Upper lobe of left lung (tissue), 6 donors: ENCODE results near the gene SLC28A1. TPM values are rescaled to one million over a fixed set of nuclear protein-coding genes. Genes with fewer than 3 reads are reported as not detected.
A peak's percentile ranks its signal among the peaks of the same experiment; 100 is the strongest.

ENCODE experiments used
- ATAC-seq, 2 donors: fragments of 200-7000 bp; cut with Tn5 transposase; one replicate each; pipeline ENCODE4 v1.9.1; 2022; ENCODE audit warnings: mild to moderate bottlenecking in 2 of 2, moderate library complexity in 2 of 2; ENCODE audit not compliant: low FRiP score in 2 of 2
- DNase-seq, 2 donors: peaks; one replicate each; pipeline ENCODE4 v3.0.0-alpha.2; 2019 to 2020
- H3K27ac ChIP-seq, 4 donors: fragments of 200-600 bp; sonication (generic); one replicate each; pipeline ENCODE4 v1.5.1; 2016 to 2019
- H3K27me3 ChIP-seq, 4 donors: fragments of 200-600 bp; sonication (generic); one replicate each; pipeline ENCODE4 v1.5.1; 2017 to 2019
- H3K36me3 ChIP-seq, 4 donors: fragments of 200-600 bp; sonication (generic); one replicate each; pipeline ENCODE4 v1.5.1; 2016 to 2019
- H3K4me1 ChIP-seq, 4 donors: fragments of 200-600 bp; sonication (generic); one replicate each; pipeline ENCODE4 v1.5.1; 2018 to 2019
- H3K4me3 ChIP-seq, 4 donors: fragments of 200-600 bp; sonication (generic); one replicate each; pipeline ENCODE4 v1.5.1; 2017 to 2019; ENCODE audit warnings: mild to moderate bottlenecking in 2 of 4, moderate library complexity in 1 of 4
- H3K9me3 ChIP-seq, 4 donors: fragments of 200-600 bp; sonication (generic); one replicate each; pipeline ENCODE4 v1.5.1; 2018 to 2019
- CTCF ChIP-seq, 6 experiments: fragments of 450-650 bp in 4 of 6; fragments of 200-600 bp in 2 of 6; sonication (generic) in 2 of 6; IDR thresholded peaks; one replicate each; pipeline ENCODE4 v1.5.1; 2016 to 2019; ENCODE audit warnings: antibody characterized with exemption in 6 of 6
- EP300 ChIP-seq, 4 donors: sonication (generic); formaldehyde crosslinking; IDR thresholded peaks; one replicate each; pipeline ENCODE4 v1.5.1; 2017; ENCODE audit warnings: antibody characterized with exemption in 4 of 4, control low read depth in 2 of 4
- POLR2A ChIP-seq, 4 donors: fragments of 450-650 bp; IDR thresholded peaks; one replicate each; pipeline ENCODE4 v1.5.1; 2016 to 2017; ENCODE audit warnings: antibody characterized with exemption in 4 of 4, mild to moderate bottlenecking in 2 of 4
- POLR2AphosphoS5 ChIP-seq, 2 donors: sonication (generic); formaldehyde crosslinking; IDR thresholded peaks; one replicate each; pipeline ENCODE4 v1.5.1; 2017; ENCODE audit warnings: antibody characterized with exemption in 2 of 2
- WGBS, 2 donors: methylation state at CpG; one replicate each; pipeline ENCODE4 v1.1.5; 2017 to 2018; 5-methylcytosine and 5-hydroxymethylcytosine counted together
- total RNA-seq, 6 donors: library from RNA; depleted of rRNA in 4 of 6; stranded (reverse); fragments of >200 nt in 4 of 6; gene quantifications; one replicate each; pipeline versions ENCODE4 v1.1.0 to v1.2.1, GENCODE V29; 2016 to 2021
- donor health status: DM: no; HTN: no; CAD: no; lungs with moderate emphysema.
- donor health status: DM: no; HTN: yes; CAD: no; lungs with severe emphysema.

The SLC28A1 gene
- total RNA-seq, 6 donors from 2014 or later = not detected

GRCh38 chr15:84979651-84980050 lies 95.2 kb downstream of the SLC28A1 start:
- no peaks in the 10 kb centered on the region for H3K36me3 ChIP-seq
- H3K27me3 ChIP-seq = no peaks in the 10 kb centered on the region
- peaks cover 12 to 34% (median 25%) of the 10 kb centered on the region in 4 donors for H3K4me1 ChIP-seq
- no peak for ATAC-seq
- peak in 1 of 2 donors; percentile 55 for DNase-seq
- WGBS, 2 donors = 44 to 49% methylated on average over 16 of the region's 16 CpGs
- peak overlapping the region in 3 of 4 donors; percentile 70 to 96 (median 82) for H3K4me3 ChIP-seq
- no peak overlapping the region for H3K27ac ChIP-seq
- TF ChIP-seq POLR2A (IDR thresholded peaks at IDR 0.05) (no peak), EP300 (IDR thresholded peaks at IDR 0.05) (no peak), CTCF (IDR thresholded peaks at IDR 0.05) (no peak), POLR2AphosphoS5 (IDR thresholded peaks at IDR 0.05) (no peak)
- no peaks in the 10 kb centered on the region for H3K9me3 ChIP-seq

GRCh38 chr15:84980196-84981053 lies 96.0 kb downstream of the SLC28A1 start:
- H3K36me3 ChIP-seq = no peaks in the 10 kb centered on the region

GRCh38 chr15:84981054-84981710 lies 96.7 kb downstream of the SLC28A1 start:
- TF ChIP-seq CTCF (IDR thresholded peaks at IDR 0.05) (peak in 5 of 6 experiments; percentile 32 to 93 (median 76)), POLR2AphosphoS5 (IDR thresholded peaks at IDR 0.05) (peak; percentile 84 to 85), EP300 (IDR thresholded peaks at IDR 0.05) (peak in 1 of 4 donors; percentile 75), POLR2A (IDR thresholded peaks at IDR 0.05) (peak; percentile 2 to 87 (median 58))
- H3K27me3 ChIP-seq = no peaks in the 10 kb centered on the region
- WGBS, 2 donors = 0 to 1% methylated on average over 15 to 16 of the region's 75 CpGs
- DNase-seq = peak; percentile 95 to 99
- peaks cover 22 to 39% (median 25%) of the 10 kb centered on the region in 4 donors for H3K4me1 ChIP-seq
- H3K9me3 ChIP-seq = no peaks in the 10 kb centered on the region
- H3K4me3 ChIP-seq = peak overlapping the region; percentile 70 to 96 (median 86)
- peak overlapping the region; percentile 87 to 94 (median 93) for H3K27ac ChIP-seq
- peak; percentile 93 to 95 for ATAC-seq
- no peaks in the 10 kb centered on the region for H3K36me3 ChIP-seq

More at GRCh38 chr15:84980196-84981053, 96.0 kb downstream of the SLC28A1 start:
- Histone ChIP-seq H3K27ac (peak overlapping the region; percentile 87 to 94 (median 93)), H3K27me3 (no peaks in the 10 kb centered on the region), H3K4me1 (peaks cover 19 to 39% (median 25%) of the 10 kb centered on the region in 4 donors), H3K9me3 (no peaks in the 10 kb centered on the region), H3K4me3 (peak overlapping the region; percentile 70 to 96 (median 76))
- 1% methylated on average over 23 to 65 of the region's 66 CpGs for WGBS, 2 donors
- peak; percentile 87 to 97 for DNase-seq
- ATAC-seq = peak; percentile 88 to 91
- peak in 2 of 6 experiments; percentile 19 to 30 for TF ChIP-seq CTCF (IDR thresholded peaks at IDR 0.05)
- peak in 3 of 4 donors; percentile 30 to 69 (median 57) for TF ChIP-seq POLR2A (IDR thresholded peaks at IDR 0.05)
- no peak for TF ChIP-seq EP300 (IDR thresholded peaks at IDR 0.05)
- TF ChIP-seq POLR2AphosphoS5 (IDR thresholded peaks at IDR 0.05) = peak; percentile 17 to 63

GRCh38 chr15:84981711-84982300 lies 97.3 kb downstream of the SLC28A1 start, which contains the start of gene PDE8A:
TSS of gene PDE8A (plus strand) at chr15:84981856. CDS start at chr15:84982163, 307 bp downstream.
- TF ChIP-seq POLR2A (IDR thresholded peaks at IDR 0.05) (no peak), CTCF (IDR thresholded peaks at IDR 0.05) (peak in 4 of 6 experiments; percentile 27 to 70 (median 42))
- Histone ChIP-seq H3K27me3 (no peaks in the 10 kb centered on the region), H3K4me3 (peak within 1 kb of the TSS; percentile 70 to 96 (median 86)), H3K4me1 (peaks cover 22 to 39% (median 25%) of the 10 kb centered on the region in 4 donors), H3K9me3 (no peaks in the 10 kb centered on the region), H3K36me3 (no peaks in the 10 kb centered on the region), H3K27ac (peak within 1 kb of the TSS; percentile 87 to 94 (median 93))
- 0% methylated on average over 4 of the region's 95 CpGs; no CpG with 5 or more reads in 1 of the 2 donors for WGBS, 2 donors
- ATAC-seq (peak in 1 of 2 donors; percentile 27), DNase-seq (peak; percentile 44 to 94)
